ENCODE data around the gene RAB11FIP3. TPM values are rescaled to one million over a fixed set of nuclear protein-coding genes. Genes with fewer than 3 reads are reported as not detected.
"Not testable (repeated sequence)": the region's sequence is repeated elsewhere in the genome, so short reads cannot be mapped to it uniquely, and the experiment has no call there.

RAB11FIP3 gene
- total RNA-seq (10 to 100 TPM; 60.5 to 63.3 TPM), polyA plus RNA-seq (10 to 100 TPM; 22.0 to 68.8 TPM)
- long read RNA-seq, donor 1, partial matches to known transcripts, result 1 of 14 reads
- long read RNA-seq, donor 1, other reads (novel, unspliced or antisense), result 11 of 14 reads
- long read RNA-seq, donor 2, full-length matches to known transcripts, result 28 of 89 reads
- long read RNA-seq, donor 2, partial matches to known transcripts, result 29 of 89 reads
- long read RNA-seq, donor 2, other reads (novel, unspliced or antisense), result 32 of 89 reads

- Histone ChIP-seq H3K36me3 (ENCODE audit: control insufficient read depth in 1 of 2, insufficient read depth in 2 of 2, low read length in 1 of 2) (peaks cover 0 to 2% of the 10 kb centered on the region in 2 donors), H3K27me3 (ENCODE audit: control insufficient read depth in 1 of 2, insufficient read depth in 2 of 2, low read length in 1 of 2) (no peaks in the 10 kb centered on the region), H3K4me3 (ENCODE audit: low read length in 2 of 2) (peak within 1 kb of the TSS; percentile 93 to 96), H3K4me1 (ENCODE audit: control insufficient read depth in 1 of 2, insufficient read depth in 2 of 2, low read length in 2 of 2) (no peaks in the 10 kb centered on the region), H3K27ac (ENCODE audit: low read depth in 1 of 2, low read length in 2 of 2) (peak within 1 kb of the TSS; percentile 26 to 62), H3K9me3 (ENCODE audit: control insufficient read depth, low read length) (no peaks in the 10 kb centered on the region)
- intact Hi-C loops (cut with DNase I), result no loop called here
- DNase-seq (peak; percentile 87 to 93), ATAC-seq (ENCODE audit: low FRiP score) (peak; percentile 90)
- 0 to 1% methylated on average over 72 to 77 of the region's 77 CpGs for WGBS, 2 donors
Observed at GRCh38 chr16:425082-425718, at the start of gene RAB11FIP3. Gene RAB11FIP3 (plus strand): TSS chr16:425649. CDS start chr16:426007, 358 bp downstream.

- H3K27me3 ChIP-seq (ENCODE audit: control insufficient read depth in 1 of 2, insufficient read depth in 2 of 2, low read length in 1 of 2), result no peaks in the 10 kb centered on the region
- intact Hi-C loops (cut with DNase I), result no loop called here
- H3K36me3 ChIP-seq (ENCODE audit: control insufficient read depth in 1 of 2, insufficient read depth in 2 of 2, low read length in 1 of 2), result peaks cover 0 to 7% of the 10 kb centered on the region in 2 donors
- H3K4me3 ChIP-seq (ENCODE audit: low read length in 2 of 2), result no peak overlapping the region
- WGBS, 2 donors, result 94 to 95% methylated on average over 44 of the region's 44 CpGs
- H3K27ac ChIP-seq (ENCODE audit: low read depth in 1 of 2, low read length in 2 of 2), result no peak overlapping the region
- H3K9me3 ChIP-seq (ENCODE audit: control insufficient read depth, low read length), result no peaks in the 10 kb centered on the region
- ATAC-seq (ENCODE audit: low FRiP score), result no peak
- DNase-seq, result peak in 1 of 2 donors; percentile 50
- no peaks in the 10 kb centered on the region for H3K4me1 ChIP-seq (ENCODE audit: control insufficient read depth in 1 of 2, insufficient read depth in 2 of 2, low read length in 2 of 2)
Observed at GRCh38 chr16:375927-376816, 49.3 kb upstream of the RAB11FIP3 start.

GRCh38 chr16:376817-377418, 48.5 kb upstream of the RAB11FIP3 start:
- peaks cover 0 to 7% of the 10 kb centered on the region in 2 donors for H3K36me3 ChIP-seq (ENCODE audit: control insufficient read depth in 1 of 2, insufficient read depth in 2 of 2, low read length in 1 of 2)
- 92 to 94% methylated on average over 26 of the region's 26 CpGs for WGBS, 2 donors
- no peak for DNase-seq

GRCh38 chr16:377419-377951, 48.0 kb upstream of the RAB11FIP3 start:
- Histone ChIP-seq H3K27me3 (ENCODE audit: control insufficient read depth in 1 of 2, insufficient read depth in 2 of 2, low read length in 1 of 2) (no peaks in the 10 kb centered on the region), H3K4me1 (ENCODE audit: control insufficient read depth in 1 of 2, insufficient read depth in 2 of 2, low read length in 2 of 2) (no peaks in the 10 kb centered on the region), H3K27ac (ENCODE audit: low read depth in 1 of 2, low read length in 2 of 2) (no peak overlapping the region), H3K9me3 (ENCODE audit: control insufficient read depth, low read length) (no peaks in the 10 kb centered on the region), H3K36me3 (ENCODE audit: control insufficient read depth in 1 of 2, insufficient read depth in 2 of 2, low read length in 1 of 2) (peaks cover 0 to 7% of the 10 kb centered on the region in 2 donors), H3K4me3 (ENCODE audit: low read length in 2 of 2) (no peak overlapping the region)
- WGBS, 2 donors, result 91 to 92% methylated on average over 40 to 42 of the region's 42 CpGs
- intact Hi-C loops (cut with DNase I), result no loop called here
- DNase-seq (no peak), ATAC-seq (ENCODE audit: low FRiP score) (no peak)

More at GRCh38 chr16:376817-377418, 48.5 kb upstream of the RAB11FIP3 start:
- H3K9me3 ChIP-seq (ENCODE audit: control insufficient read depth, low read length), result no peaks in the 10 kb centered on the region
- no peak overlapping the region for H3K4me3 ChIP-seq (ENCODE audit: low read length in 2 of 2)
- H3K27me3 ChIP-seq (ENCODE audit: control insufficient read depth in 1 of 2, insufficient read depth in 2 of 2, low read length in 1 of 2), result no peaks in the 10 kb centered on the region
- ATAC-seq (ENCODE audit: low FRiP score), result no peak
- no peaks in the 10 kb centered on the region for H3K4me1 ChIP-seq (ENCODE audit: control insufficient read depth in 1 of 2, insufficient read depth in 2 of 2, low read length in 2 of 2)
- no peak overlapping the region for H3K27ac ChIP-seq (ENCODE audit: low read depth in 1 of 2, low read length in 2 of 2)
- intact Hi-C loops (cut with DNase I), result no loop called here

GRCh38 chr16:378113-378820, 47.2 kb upstream of the RAB11FIP3 start:
- intact Hi-C loops (cut with DNase I); H3K27ac ChIP-seq (ENCODE audit: low read depth in 1 of 2, low read length in 2 of 2); H3K4me1 ChIP-seq (ENCODE audit: control insufficient read depth in 1 of 2, insufficient read depth in 2 of 2, low read length in 2 of 2); H3K36me3 ChIP-seq (ENCODE audit: control insufficient read depth in 1 of 2, insufficient read depth in 2 of 2, low read length in 1 of 2); DNase-seq; ATAC-seq (ENCODE audit: low FRiP score); H3K27me3 ChIP-seq (ENCODE audit: control insufficient read depth in 1 of 2, insufficient read depth in 2 of 2, low read length in 1 of 2); H3K4me3 ChIP-seq (ENCODE audit: low read length in 2 of 2); H3K9me3 ChIP-seq (ENCODE audit: control insufficient read depth, low read length): not testable (repeated sequence)
- WGBS, 2 donors, result 91 to 92% methylated on average over 35 to 36 of the region's 36 CpGs

- WGBS, 2 donors, result 76 to 79% methylated on average over 14 of the region's 14 CpGs
- H3K27ac ChIP-seq (ENCODE audit: low read depth in 1 of 2, low read length in 2 of 2), result no peak overlapping the region
- H3K9me3 ChIP-seq (ENCODE audit: control insufficient read depth, low read length), result no peaks in the 10 kb centered on the region
- H3K4me1 ChIP-seq (ENCODE audit: control insufficient read depth in 1 of 2, insufficient read depth in 2 of 2, low read length in 2 of 2), result no peaks in the 10 kb centered on the region
- H3K4me3 ChIP-seq (ENCODE audit: low read length in 2 of 2), result no peak overlapping the region
- intact Hi-C loops (cut with DNase I), result no loop called here
- no peaks in the 10 kb centered on the region for H3K27me3 ChIP-seq (ENCODE audit: control insufficient read depth in 1 of 2, insufficient read depth in 2 of 2, low read length in 1 of 2)
- H3K36me3 ChIP-seq (ENCODE audit: control insufficient read depth in 1 of 2, insufficient read depth in 2 of 2, low read length in 1 of 2), result peaks cover 0 to 7% of the 10 kb centered on the region in 2 donors
- DNase-seq (no peak), ATAC-seq (ENCODE audit: low FRiP score) (no peak)
Observed at GRCh38 chr16:378821-379182, 46.6 kb upstream of the RAB11FIP3 start.

- Histone ChIP-seq H3K36me3 (ENCODE audit: control insufficient read depth in 1 of 2, insufficient read depth in 2 of 2, low read length in 1 of 2) (peaks cover 0 to 5% of the 10 kb centered on the region in 2 donors), H3K9me3 (ENCODE audit: control insufficient read depth, low read length) (no peaks in the 10 kb centered on the region), H3K27ac (ENCODE audit: low read depth in 1 of 2, low read length in 2 of 2) (no peak overlapping the region), H3K4me3 (ENCODE audit: low read length in 2 of 2) (no peak overlapping the region), H3K27me3 (ENCODE audit: control insufficient read depth in 1 of 2, insufficient read depth in 2 of 2, low read length in 1 of 2) (no peaks in the 10 kb centered on the region), H3K4me1 (ENCODE audit: control insufficient read depth in 1 of 2, insufficient read depth in 2 of 2, low read length in 2 of 2) (no peaks in the 10 kb centered on the region)
- WGBS, 2 donors, result 85 to 87% methylated on average over 16 of the region's 16 CpGs
- no peak for ATAC-seq (ENCODE audit: low FRiP score)
- intact Hi-C loops (cut with DNase I), result no loop called here
- no peak for DNase-seq
Observed at GRCh38 chr16:379183-379960, 46.1 kb upstream of the RAB11FIP3 start.

Data from aorta (tissue), 5 donors.